Activated CD8-positive, alpha-beta memory T cell treated with anti-CD3 and anti-CD28 coated beads, Interleukin-2, amount 50 U/mL, for 4 hours (primary cell): ENCODE measurements around the gene NEO1.
"Not testable (repeated sequence)": the region's sequence is repeated elsewhere in the genome, so short reads cannot be mapped to it uniquely, and the experiment has no call there.

Source experiments
- DNase-seq: peaks from one replicate; pipeline ENCODE4 v3.0.0-alpha.2; 2020

The NEO1 gene

GRCh38 chr15:73142802-73143762 lies 90.8 kb downstream of the NEO1 start:
- DNase-seq, result no peak

GRCh38 chr15:73143763-73144155 lies 91.5 kb downstream of the NEO1 start:
- DNase-seq, result no peak

- no peak for DNase-seq
These were observed 94.2 kb downstream of the NEO1 start for GRCh38 chr15:73146419-73146818.

GRCh38 chr15:73150831-73151230 lies 98.6 kb downstream of the NEO1 start:
- DNase-seq, result no peak

GRCh38 chr15:73153024-73153423 lies 100.8 kb downstream of the NEO1 start:
- no peak for DNase-seq

- DNase-seq, result no peak
These were observed 101.2 kb downstream of the NEO1 start for GRCh38 chr15:73153447-73153846.

- no peak for DNase-seq
These were observed 104.3 kb downstream of the NEO1 start for GRCh38 chr15:73156431-73157191.

GRCh38 chr15:73161546-73161945 lies 109.3 kb downstream of the NEO1 start:
- no peak for DNase-seq

- no peak for DNase-seq
These were observed 113.2 kb downstream of the NEO1 start for GRCh38 chr15:73165435-73165834.

- DNase-seq, result no peak
These were observed 113.6 kb downstream of the NEO1 start for GRCh38 chr15:73165844-73166243.

GRCh38 chr15:73166711-73167110 lies 114.4 kb downstream of the NEO1 start:
- not testable (repeated sequence) for DNase-seq

- DNase-seq, result no peak
These were observed 116.2 kb downstream of the NEO1 start for GRCh38 chr15:73168487-73168886.

- DNase-seq, result no peak
These were observed 119.4 kb downstream of the NEO1 start for GRCh38 chr15:73171711-73172110.

GRCh38 chr15:73172508-73172907 lies 120.2 kb downstream of the NEO1 start:
- no peak for DNase-seq

- DNase-seq, result no peak
These were observed 121.9 kb downstream of the NEO1 start for GRCh38 chr15:73174171-73174570.

GRCh38 chr15:73175382-73175781 lies 123.1 kb downstream of the NEO1 start:
- DNase-seq, result no peak

GRCh38 chr15:73176598-73176997 lies 124.3 kb downstream of the NEO1 start:
- DNase-seq, result no peak

GRCh38 chr15:73183071-73183470 lies 130.8 kb downstream of the NEO1 start:
- no peak for DNase-seq

GRCh38 chr15:73190189-73190601 lies 137.9 kb downstream of the NEO1 start:
- DNase-seq, result no peak

GRCh38 chr15:73195166-73195565 lies 142.9 kb downstream of the NEO1 start:
- no peak for DNase-seq

GRCh38 chr15:73196113-73196512 lies 143.8 kb downstream of the NEO1 start:
- DNase-seq, result no peak

GRCh38 chr15:73200339-73200738 lies 148.1 kb downstream of the NEO1 start:
- DNase-seq, result no peak

- no peak for DNase-seq
These were observed 158.4 kb downstream of the NEO1 start for GRCh38 chr15:73210630-73211029.

GRCh38 chr15:73212424-73212823 lies 160.2 kb downstream of the NEO1 start:
- no peak for DNase-seq
